GM23338 (cell line): ENCODE data around the gene KIAA2012. TPM values are rescaled to one million over a fixed set of nuclear protein-coding genes. Genes with fewer than 3 reads are reported as not detected.
A peak's percentile ranks its signal among the peaks of the same experiment; 100 is the strongest.

Source experiments
- ATAC-seq: fragments of 200-7000 bp; cut with Tn5 transposase; 3 replicates; pipeline ENCODE4 v1.9.1; 2020
- DNase-seq: peaks from one replicate; pipeline ENCODE4 v3.0.0-alpha.2; 2015; ENCODE audit warnings: low spot score
- H2AFZ ChIP-seq: fragments of 200-600 bp; sonication (generic); 2 replicates; pipeline ENCODE4 v1.8.0; 2016; ENCODE audit warnings: antibody characterized with exemption, mild to moderate bottlenecking, moderate library complexity
- H3F3A ChIP-seq: fragments of 200-600 bp; sonication (generic); replicated peaks from 2 replicates; pipeline ENCODE4 v1.8.0; 2017; ENCODE audit warnings: antibody characterized with exemption, mixed run types, low read depth
- H3K27ac ChIP-seq: fragments of 200-600 bp; sonication (generic); 2 replicates; pipeline ENCODE4 v1.6.1; 2016; ENCODE audit warnings: low read depth
- H3K27me3 ChIP-seq: fragments of 200-600 bp; sonication (generic); 2 replicates; pipeline ENCODE4 v1.8.0; 2016; ENCODE audit warnings: mild to moderate bottlenecking, mixed run types, moderate library complexity; ENCODE audit not compliant: insufficient read depth
- H3K36me3 ChIP-seq: fragments of 200-600 bp; sonication (generic); 2 replicates; pipeline ENCODE4 v1.8.0; 2016; ENCODE audit warnings: mild to moderate bottlenecking; ENCODE audit not compliant: insufficient read depth
- H3K4me1 ChIP-seq: fragments of 200-600 bp; sonication (generic); 2 replicates; pipeline ENCODE4 v1.8.0; 2016; ENCODE audit warnings: mild to moderate bottlenecking, moderate library complexity; ENCODE audit not compliant: insufficient read depth
- H3K4me2 ChIP-seq: fragments of 200-600 bp; sonication (generic); 2 replicates; pipeline ENCODE4 v1.7.1; 2017; ENCODE audit warnings: mixed run types
- H3K4me3 ChIP-seq: fragments of 200-600 bp; sonication (generic); 2 replicates; pipeline ENCODE4 v1.6.1; 2016; ENCODE audit warnings: mixed run types
- H3K79me2 ChIP-seq: fragments of 200-600 bp; sonication (generic); replicated peaks from 2 replicates; pipeline ENCODE4 v1.8.0; 2017; ENCODE audit warnings: mild to moderate bottlenecking; ENCODE audit not compliant: insufficient read depth
- H3K9me2 ChIP-seq: fragments of 200-600 bp; sonication (generic); 2 replicates; pipeline ENCODE4 v1.8.0; 2017; ENCODE audit not compliant: insufficient read depth
- H4K20me1 ChIP-seq: fragments of 200-600 bp; sonication (generic); replicated peaks from 2 replicates; pipeline ENCODE4 v1.8.0; 2017; ENCODE audit warnings: mild to moderate bottlenecking; ENCODE audit not compliant: insufficient read depth
- H3K27ac Mint-ChIP-seq: 2 replicates; pipeline ENCODE4 v1.8.0; 2020; ENCODE audit warnings: inconsistent platforms, mild to moderate bottlenecking, moderate library complexity, mixed read lengths
- H3K27me3 Mint-ChIP-seq: 3 replicates; pipeline ENCODE4 v1.8.0; 2022; ENCODE audit warnings: low read depth, mild to moderate bottlenecking, moderate library complexity, mixed read lengths, inconsistent platforms; ENCODE audit not compliant: insufficient read depth, poor library complexity
- H3K36me3 Mint-ChIP-seq: 3 replicates; pipeline ENCODE4 v1.8.0; 2021; ENCODE audit warnings: low read depth, mild to moderate bottlenecking, inconsistent platforms, moderate library complexity, mixed read lengths
- H3K4me1 Mint-ChIP-seq: 3 replicates; pipeline ENCODE4 v1.8.0; 2020; ENCODE audit warnings: mild to moderate bottlenecking, inconsistent platforms, mixed read lengths
- H3K4me3 Mint-ChIP-seq: 3 replicates; pipeline ENCODE4 v1.8.0; 2021; ENCODE audit warnings: moderate library complexity, mild to moderate bottlenecking, inconsistent platforms, mixed read lengths
- H3K9me3 Mint-ChIP-seq: 3 replicates; pipeline ENCODE4 v1.8.0; 2020; ENCODE audit warnings: moderate library complexity, mild to moderate bottlenecking, inconsistent platforms, mixed read lengths
- CREB1 ChIP-seq: fragments of 250-450 bp; sonication (Bioruptor Pico); IDR thresholded peaks from 2 replicates; pipeline ENCODE4 v1.5.0; 2020; ENCODE audit warnings: low read depth, mild to moderate bottlenecking, moderate library complexity
- JUNB ChIP-seq: IDR thresholded peaks from one replicate; pipeline ENCODE4 v1.6.1; 2016; ENCODE audit warnings: antibody characterized with exemption; ENCODE audit not compliant: unreplicated experiment
- ZNF114 ChIP-seq: fragments of 250-450 bp; sonication (Bioruptor Pico); IDR thresholded peaks from 2 replicates; pipeline ENCODE4 v1.5.0; 2020; ENCODE audit warnings: mild to moderate bottlenecking, moderate library complexity
- ZNF331 ChIP-seq: fragments of 250-450 bp; sonication (Bioruptor Pico); IDR thresholded peaks from 2 replicates; pipeline ENCODE4 v1.5.0; 2020; ENCODE audit warnings: low read depth, mild to moderate bottlenecking, moderate library complexity
- polyA plus RNA-seq: library from polyadenylated mRNA; unstranded; fragments of >200 nt; fragmentation: Nextera tagmentation; extraction: Ambion mirVana; gene quantifications from 2 replicates; pipeline ENCODE4 v1.2.1, GENCODE V29; 2016
- total RNA-seq: library from RNA; depleted of rRNA; stranded (reverse); fragments of >200 nt; shearing (Covaris generic); gene quantifications from 2 replicates; pipeline ENCODE4 v1.2.3, GENCODE V29; 2014
- TF ChIP-seq, protein P1 (sequence below): fragments of 250-450 bp; sonication (Bioruptor Pico); IDR thresholded peaks from 2 replicates; pipeline ENCODE4 v1.5.0; 2020; ENCODE audit warnings: mild to moderate bottlenecking, moderate library complexity
- TF ChIP-seq, protein P2 (sequence below), 2 experiments: fragments of 200-600 bp in 1 of 2; sonication (generic) in 1 of 2; conservative IDR thresholded peaks; 2 replicates each; pipeline versions ENCODE4 v1.5.1 to v1.6.1; 2016 to 2017; ENCODE audit warnings: antibody characterized with exemption in 2 of 2, low read depth in 2 of 2, mild to moderate bottlenecking in 2 of 2, moderate library complexity in 1 of 2

The KIAA2012 gene
- total and polyA plus RNA-seq, 2 experiments from 2014 or later: 0.03 to 0.08 TPM

DNA sequence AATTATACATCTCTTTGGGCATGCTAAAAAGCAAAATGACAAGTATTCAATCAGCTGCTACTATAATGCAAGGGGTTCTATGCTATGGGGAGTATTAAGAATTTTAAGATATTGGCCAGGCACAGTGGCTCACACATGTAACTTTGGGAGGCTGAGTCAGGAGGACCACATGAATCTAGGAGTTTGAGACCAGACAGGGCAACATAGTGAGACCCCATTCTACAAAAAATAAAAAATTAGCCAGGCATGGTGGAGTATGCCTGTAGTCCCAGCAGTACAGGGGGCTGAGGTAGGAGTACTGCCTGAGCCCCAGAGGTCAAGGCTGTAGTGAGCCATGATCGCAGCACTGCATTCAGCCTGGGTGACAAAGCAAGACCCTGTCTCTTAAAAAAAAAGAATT lies 5.5 kb upstream of the KIAA2012 start (continued):
- TF ChIP-seq, protein P1, sequence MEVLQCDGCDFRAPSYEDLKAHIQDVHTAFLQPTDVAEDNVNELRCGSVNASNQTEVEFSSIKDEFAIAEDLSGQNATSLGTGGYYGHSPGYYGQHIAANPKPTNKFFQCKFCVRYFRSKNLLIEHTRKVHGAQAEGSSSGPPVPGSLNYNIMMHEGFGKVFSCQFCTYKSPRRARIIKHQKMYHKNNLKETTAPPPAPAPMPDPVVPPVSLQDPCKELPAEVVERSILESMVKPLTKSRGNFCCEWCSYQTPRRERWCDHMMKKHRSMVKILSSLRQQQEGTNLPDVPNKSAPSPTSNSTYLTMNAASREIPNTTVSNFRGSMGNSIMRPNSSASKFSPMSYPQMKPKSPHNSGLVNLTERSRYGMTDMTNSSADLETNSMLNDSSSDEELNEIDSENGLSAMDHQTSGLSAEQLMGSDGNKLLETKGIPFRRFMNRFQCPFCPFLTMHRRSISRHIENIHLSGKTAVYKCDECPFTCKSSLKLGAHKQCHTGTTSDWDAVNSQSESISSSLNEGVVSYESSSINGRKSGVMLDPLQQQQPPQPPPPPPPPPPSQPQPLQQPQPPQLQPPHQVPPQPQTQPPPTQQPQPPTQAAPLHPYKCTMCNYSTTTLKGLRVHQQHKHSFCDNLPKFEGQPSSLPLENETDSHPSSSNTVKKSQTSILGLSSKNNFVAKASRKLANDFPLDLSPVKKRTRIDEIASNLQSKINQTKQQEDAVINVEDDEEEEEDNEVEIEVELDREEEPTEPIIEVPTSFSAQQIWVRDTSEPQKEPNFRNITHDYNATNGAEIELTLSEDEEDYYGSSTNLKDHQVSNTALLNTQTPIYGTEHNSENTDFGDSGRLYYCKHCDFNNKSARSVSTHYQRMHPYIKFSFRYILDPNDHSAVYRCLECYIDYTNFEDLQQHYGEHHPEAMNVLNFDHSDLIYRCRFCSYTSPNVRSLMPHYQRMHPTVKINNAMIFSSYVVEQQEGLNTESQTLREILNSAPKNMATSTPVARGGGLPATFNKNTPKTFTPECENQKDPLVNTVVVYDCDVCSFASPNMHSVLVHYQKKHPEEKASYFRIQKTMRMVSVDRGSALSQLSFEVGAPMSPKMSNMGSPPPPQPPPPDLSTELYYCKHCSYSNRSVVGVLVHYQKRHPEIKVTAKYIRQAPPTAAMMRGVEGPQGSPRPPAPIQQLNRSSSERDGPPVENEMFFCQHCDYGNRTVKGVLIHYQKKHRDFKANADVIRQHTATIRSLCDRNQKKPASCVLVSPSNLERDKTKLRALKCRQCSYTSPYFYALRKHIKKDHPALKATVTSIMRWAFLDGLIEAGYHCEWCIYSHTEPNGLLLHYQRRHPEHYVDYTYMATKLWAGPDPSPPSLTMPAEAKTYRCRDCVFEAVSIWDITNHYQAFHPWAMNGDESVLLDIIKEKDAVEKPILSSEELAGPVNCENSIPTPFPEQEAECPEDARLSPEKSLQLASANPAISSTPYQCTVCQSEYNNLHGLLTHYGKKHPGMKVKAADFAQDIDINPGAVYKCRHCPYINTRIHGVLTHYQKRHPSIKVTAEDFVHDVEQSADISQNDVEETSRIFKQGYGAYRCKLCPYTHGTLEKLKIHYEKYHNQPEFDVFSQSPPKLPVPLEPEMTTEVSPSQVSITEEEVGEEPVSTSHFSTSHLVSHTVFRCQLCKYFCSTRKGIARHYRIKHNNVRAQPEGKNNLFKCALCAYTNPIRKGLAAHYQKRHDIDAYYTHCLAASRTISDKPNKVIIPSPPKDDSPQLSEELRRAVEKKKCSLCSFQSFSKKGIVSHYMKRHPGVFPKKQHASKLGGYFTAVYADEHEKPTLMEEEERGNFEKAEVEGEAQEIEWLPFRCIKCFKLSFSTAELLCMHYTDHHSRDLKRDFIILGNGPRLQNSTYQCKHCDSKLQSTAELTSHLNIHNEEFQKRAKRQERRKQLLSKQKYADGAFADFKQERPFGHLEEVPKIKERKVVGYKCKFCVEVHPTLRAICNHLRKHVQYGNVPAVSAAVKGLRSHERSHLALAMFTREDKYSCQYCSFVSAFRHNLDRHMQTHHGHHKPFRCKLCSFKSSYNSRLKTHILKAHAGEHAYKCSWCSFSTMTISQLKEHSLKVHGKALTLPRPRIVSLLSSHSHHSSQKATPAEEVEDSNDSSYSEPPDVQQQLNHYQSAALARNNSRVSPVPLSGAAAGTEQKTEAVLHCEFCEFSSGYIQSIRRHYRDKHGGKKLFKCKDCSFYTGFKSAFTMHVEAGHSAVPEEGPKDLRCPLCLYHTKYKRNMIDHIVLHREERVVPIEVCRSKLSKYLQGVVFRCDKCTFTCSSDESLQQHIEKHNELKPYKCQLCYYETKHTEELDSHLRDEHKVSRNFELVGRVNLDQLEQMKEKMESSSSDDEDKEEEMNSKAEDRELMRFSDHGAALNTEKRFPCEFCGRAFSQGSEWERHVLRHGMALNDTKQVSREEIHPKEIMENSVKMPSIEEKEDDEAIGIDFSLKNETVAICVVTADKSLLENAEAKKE: no peak
- TF ChIP-seq ZNF114 (CRISPR knock-in tag) (no peak), CREB1 (CRISPR knock-in tag) (no peak), ZNF331 (CRISPR knock-in tag) (no peak)
- TF ChIP-seq, protein P2, sequence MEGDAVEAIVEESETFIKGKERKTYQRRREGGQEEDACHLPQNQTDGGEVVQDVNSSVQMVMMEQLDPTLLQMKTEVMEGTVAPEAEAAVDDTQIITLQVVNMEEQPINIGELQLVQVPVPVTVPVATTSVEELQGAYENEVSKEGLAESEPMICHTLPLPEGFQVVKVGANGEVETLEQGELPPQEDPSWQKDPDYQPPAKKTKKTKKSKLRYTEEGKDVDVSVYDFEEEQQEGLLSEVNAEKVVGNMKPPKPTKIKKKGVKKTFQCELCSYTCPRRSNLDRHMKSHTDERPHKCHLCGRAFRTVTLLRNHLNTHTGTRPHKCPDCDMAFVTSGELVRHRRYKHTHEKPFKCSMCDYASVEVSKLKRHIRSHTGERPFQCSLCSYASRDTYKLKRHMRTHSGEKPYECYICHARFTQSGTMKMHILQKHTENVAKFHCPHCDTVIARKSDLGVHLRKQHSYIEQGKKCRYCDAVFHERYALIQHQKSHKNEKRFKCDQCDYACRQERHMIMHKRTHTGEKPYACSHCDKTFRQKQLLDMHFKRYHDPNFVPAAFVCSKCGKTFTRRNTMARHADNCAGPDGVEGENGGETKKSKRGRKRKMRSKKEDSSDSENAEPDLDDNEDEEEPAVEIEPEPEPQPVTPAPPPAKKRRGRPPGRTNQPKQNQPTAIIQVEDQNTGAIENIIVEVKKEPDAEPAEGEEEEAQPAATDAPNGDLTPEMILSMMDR (conservative IDR thresholded peaks at IDR 0.05; ENCODE audit: low read depth in 2 of 2): no peak

DNA sequence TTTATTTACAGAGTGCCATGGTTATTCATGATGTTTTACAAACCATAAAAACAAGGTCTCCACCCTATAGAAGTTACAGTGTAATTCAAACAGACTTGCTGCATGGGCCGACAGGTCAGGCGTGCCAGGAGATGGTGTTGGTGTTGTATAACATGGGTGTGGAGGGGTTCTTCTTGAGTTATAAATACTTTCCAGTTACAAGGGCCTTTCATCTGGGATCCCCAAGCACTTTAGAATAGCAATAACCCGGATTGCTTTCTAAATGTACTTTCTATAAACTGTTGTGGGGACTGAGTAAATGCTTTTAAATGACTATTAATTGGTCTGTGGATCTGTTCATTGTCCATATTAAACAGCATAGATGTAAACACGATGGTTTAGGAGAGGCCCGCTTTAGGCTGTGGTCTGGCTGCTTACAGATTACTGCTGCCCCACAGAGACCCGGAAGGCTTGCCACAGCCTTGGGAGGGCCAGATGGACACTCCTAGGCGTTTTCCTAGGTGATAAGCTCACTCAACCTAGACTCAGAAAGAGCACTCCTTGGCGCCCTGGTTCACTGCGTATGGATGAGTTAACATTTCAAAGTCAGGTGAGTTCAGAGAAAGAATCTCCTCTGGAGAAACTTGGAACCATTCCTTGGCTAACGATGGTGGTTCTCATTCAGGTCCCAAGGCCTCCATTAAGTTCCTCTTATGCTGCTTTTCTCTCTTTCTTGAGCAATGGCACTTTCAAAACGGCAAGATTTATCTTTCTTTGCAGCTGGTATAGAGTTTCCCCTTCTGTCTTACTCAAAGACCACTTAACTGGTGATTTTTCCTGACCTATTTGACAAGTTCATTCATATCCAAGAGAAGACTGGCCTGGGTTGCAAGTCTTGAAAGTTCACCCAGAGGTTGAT lies 3.6 kb upstream of the KIAA2012 start:
- H3K4me2 ChIP-seq: no peak overlapping the region
- no peak for TF ChIP-seq JUNB
- DNase-seq (no peak), ATAC-seq (no peak)
- Mint-ChIP-seq H3K4me1 (peaks cover 20% of the 10 kb centered on the region), H3K27ac (no peak overlapping the region), H3K4me3 (no peak overlapping the region), H3K27me3 (peaks cover 2% of the 10 kb centered on the region), H3K36me3 (no peaks in the 10 kb centered on the region), H3K9me3 (no peaks in the 10 kb centered on the region)
- H3K79me2 ChIP-seq: no peaks in the 10 kb centered on the region
- peaks cover 3% of the 10 kb centered on the region for H3K9me2 ChIP-seq
- no peak overlapping the region for H3K27ac ChIP-seq
- H3K27me3 ChIP-seq: no peaks in the 10 kb centered on the region
- no peaks in the 10 kb centered on the region for H4K20me1 ChIP-seq
- no peaks in the 10 kb centered on the region for H3F3A ChIP-seq
- H3K4me1 ChIP-seq: peaks cover 22% of the 10 kb centered on the region
- peak overlapping the region; percentile 38; the same call in 1 of the 2 replicates for H2AFZ ChIP-seq
- H3K36me3 ChIP-seq: no peaks in the 10 kb centered on the region
- H3K4me3 ChIP-seq: no peak overlapping the region
